ENCODE data around the gene GEMIN7. TPM values are rescaled to one million over a fixed set of nuclear protein-coding genes. Genes with fewer than 3 reads are reported as not detected.

The GEMIN7 gene
- total RNA-seq, 1 experiment from 2014 or later: 35.5 TPM

- CTCF ChIA-PET: no interaction called here
- Histone ChIP-seq H3K27me3 (ENCODE audit: low read length) (no peaks in the 10 kb centered on the region), H3K4me3 (ENCODE audit: low read length) (no peak overlapping the region), H3K79me2 (ENCODE audit: low read length) (no peaks in the 10 kb centered on the region), H3F3A (ENCODE audit: low read length, unreplicated experiment) (no peaks in the 10 kb centered on the region), H3K9me3 (ENCODE audit: low read length) (no peaks in the 10 kb centered on the region), H3K4me1 (ENCODE audit: insufficient read depth, low read length) (no peaks in the 10 kb centered on the region), H3K9ac (ENCODE audit: low read length) (no peak overlapping the region), H4K20me1 (ENCODE audit: low read length) (no peaks in the 10 kb centered on the region), H3K27ac (ENCODE audit: low read length) (no peak overlapping the region), H3K36me3 (ENCODE audit: low read depth, low read length) (no peaks in the 10 kb centered on the region), H2AFZ (ENCODE audit: low read length) (no peak overlapping the region), H3K4me2 (ENCODE audit: low read length) (no peak overlapping the region), H3K9me2 (replicated peaks; ENCODE audit: low read length) (no peaks in the 10 kb centered on the region)
- ATAC-seq: no peak
- no TSS peak for BruUV-seq (replicated peaks)
- TF ChIP-seq EZH2phosphoT487 (IDR thresholded peaks at IDR 0.05; ENCODE audit: borderline replicate concordance, low read length): no peak
- POLR2A ChIA-PET (ENCODE audit: unreplicated experiment): no interaction called here
- no peak for DNase-seq
- intact Hi-C loops (cut with micrococcal nuclease): no loop called here
These were observed 61.1 kb downstream of the GEMIN7 start for GRCh38 chr19:45140144-45140503.

DNA sequence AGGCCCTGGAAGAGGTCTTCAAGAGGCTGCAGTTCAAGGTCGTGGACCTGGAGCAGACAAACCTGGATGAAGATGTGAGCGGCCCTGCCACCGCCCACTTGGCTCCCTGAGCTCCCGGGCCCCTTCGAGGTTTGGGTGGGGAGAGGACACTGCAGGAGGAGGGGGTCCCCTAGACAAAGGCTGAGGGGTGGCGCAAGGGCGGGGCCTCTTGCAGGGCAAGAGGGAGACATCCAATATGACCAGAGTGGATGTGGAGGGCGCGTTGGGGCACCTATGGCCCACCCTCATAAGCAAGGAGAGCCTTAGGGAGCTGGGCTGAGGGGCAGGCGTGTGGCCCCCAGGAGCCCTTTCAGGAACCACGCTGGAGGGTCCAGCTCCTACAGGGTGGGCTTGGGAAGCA lies 61.5 kb downstream of the GEMIN7 start:
- Histone ChIP-seq H3F3A (ENCODE audit: low read length, unreplicated experiment) (no peaks in the 10 kb centered on the region), H4K20me1 (ENCODE audit: low read length) (no peaks in the 10 kb centered on the region), H3K27ac (ENCODE audit: low read length) (no peak overlapping the region), H3K9me2 (replicated peaks; ENCODE audit: low read length) (no peaks in the 10 kb centered on the region), H3K79me2 (ENCODE audit: low read length) (no peaks in the 10 kb centered on the region), H3K9me3 (ENCODE audit: low read length) (no peaks in the 10 kb centered on the region), H3K27me3 (ENCODE audit: low read length) (no peaks in the 10 kb centered on the region), H3K4me3 (ENCODE audit: low read length) (no peak overlapping the region), H3K4me1 (ENCODE audit: insufficient read depth, low read length) (no peaks in the 10 kb centered on the region), H2AFZ (ENCODE audit: low read length) (no peak overlapping the region), H3K9ac (ENCODE audit: low read length) (no peak overlapping the region), H3K4me2 (ENCODE audit: low read length) (no peak overlapping the region), H3K36me3 (ENCODE audit: low read depth, low read length) (no peaks in the 10 kb centered on the region)
- DNase-seq: no peak
- ChIA-PET POLR2A (ENCODE audit: unreplicated experiment) (no interaction called here), CTCF (no interaction called here)
- intact Hi-C loops (cut with micrococcal nuclease): no loop called here
- no peak for TF ChIP-seq EZH2phosphoT487 (IDR thresholded peaks at IDR 0.05; ENCODE audit: borderline replicate concordance, low read length)
- TF ChIP-seq, protein P1, sequence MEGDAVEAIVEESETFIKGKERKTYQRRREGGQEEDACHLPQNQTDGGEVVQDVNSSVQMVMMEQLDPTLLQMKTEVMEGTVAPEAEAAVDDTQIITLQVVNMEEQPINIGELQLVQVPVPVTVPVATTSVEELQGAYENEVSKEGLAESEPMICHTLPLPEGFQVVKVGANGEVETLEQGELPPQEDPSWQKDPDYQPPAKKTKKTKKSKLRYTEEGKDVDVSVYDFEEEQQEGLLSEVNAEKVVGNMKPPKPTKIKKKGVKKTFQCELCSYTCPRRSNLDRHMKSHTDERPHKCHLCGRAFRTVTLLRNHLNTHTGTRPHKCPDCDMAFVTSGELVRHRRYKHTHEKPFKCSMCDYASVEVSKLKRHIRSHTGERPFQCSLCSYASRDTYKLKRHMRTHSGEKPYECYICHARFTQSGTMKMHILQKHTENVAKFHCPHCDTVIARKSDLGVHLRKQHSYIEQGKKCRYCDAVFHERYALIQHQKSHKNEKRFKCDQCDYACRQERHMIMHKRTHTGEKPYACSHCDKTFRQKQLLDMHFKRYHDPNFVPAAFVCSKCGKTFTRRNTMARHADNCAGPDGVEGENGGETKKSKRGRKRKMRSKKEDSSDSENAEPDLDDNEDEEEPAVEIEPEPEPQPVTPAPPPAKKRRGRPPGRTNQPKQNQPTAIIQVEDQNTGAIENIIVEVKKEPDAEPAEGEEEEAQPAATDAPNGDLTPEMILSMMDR (conservative IDR thresholded peaks at IDR 0.05; ENCODE audit: low read depth, low read length): no peak
- no peak for TF ChIP-seq EZH2 (IDR thresholded peaks at IDR 0.05; ENCODE audit: low read length, unreplicated experiment)
- ATAC-seq: no peak
- no TSS peak for BruUV-seq (replicated peaks)

Other genes with a start within 250 kb of the GEMIN7 start
- gene NECTIN2, start 233.0 kb upstream of the GEMIN7 start, total RNA-seq (2014; rRNA removed): 61.0 and 71.6 TPM in 2 replicates
- 190 and 201 TPM in 2 replicates for gene TOMM40, start 188.0 kb upstream of the GEMIN7 start, total RNA-seq (2014; rRNA removed)
- gene APOE, start 173.5 kb upstream of the GEMIN7 start, total RNA-seq (2014; rRNA removed): 2.7 and 3.6 TPM in 2 replicates
- 2.7 and 3.3 TPM in 2 replicates for gene APOC1, start 164.7 kb upstream of the GEMIN7 start, total RNA-seq (2014; rRNA removed)
- gene APOC4, start 137.0 kb upstream of the GEMIN7 start, total RNA-seq (2014; rRNA removed): not detected in 2 replicates
- not detected in 2 replicates for gene APOC2, start 133.2 kb upstream of the GEMIN7 start, total RNA-seq (2014; rRNA removed)
- 44.9 and 61.3 TPM in 2 replicates for gene CLPTM1, start 123.9 kb upstream of the GEMIN7 start, total RNA-seq (2014; rRNA removed)
- 4.8 and 15.2 TPM in 2 replicates for gene RELB, start 77.8 kb upstream of the GEMIN7 start, total RNA-seq (2014; rRNA removed)
- gene CLASRP, start 40.2 kb upstream of the GEMIN7 start, total RNA-seq (2014; rRNA removed): 32.3 and 38.9 TPM in 2 replicates
- gene ZNF296, start 2.8 kb upstream of the GEMIN7 start, total RNA-seq (2014; rRNA removed): 0.52 and 2.4 TPM in 2 replicates
- 37.0 and 46.4 TPM in 2 replicates for gene PPP1R37, start 13.9 kb downstream of the GEMIN7 start, total RNA-seq (2014; rRNA removed)
- gene NKPD1, start 81.7 kb downstream of the GEMIN7 start, total RNA-seq (2014; rRNA removed): 0.75 and 1.1 TPM in 2 replicates
- gene TRAPPC6A, start 99.0 kb downstream of the GEMIN7 start, total RNA-seq (2014; rRNA removed): 18.3 and 23.2 TPM in 2 replicates
- gene BLOC1S3, start 99.5 kb downstream of the GEMIN7 start, total RNA-seq (2014; rRNA removed): 7.3 and 11.9 TPM in 2 replicates
- gene EXOC3L2, start 166.1 kb downstream of the GEMIN7 start, total RNA-seq (2014; rRNA removed): not detected in 2 replicates
- 12.1 and 21.8 TPM in 2 replicates for gene MARK4, start 172.0 kb downstream of the GEMIN7 start, total RNA-seq (2014; rRNA removed)
- not detected in 2 replicates for gene CKM, start 243.6 kb downstream of the GEMIN7 start, total RNA-seq (2014; rRNA removed)

All from PC-3 (cell line).